Subcutaneous adipose tissue (tissue), 4 donors: ENCODE measurements around the gene EFCAB10. TPM values are rescaled to one million over a fixed set of nuclear protein-coding genes. Genes with fewer than 3 reads are reported as not detected.

Source experiments
- total RNA-seq, 4 donors: library from RNA; depleted of rRNA; stranded (reverse); fragments of >200 nt; gene quantifications; one replicate each; pipeline ENCODE4 v1.1.0, GENCODE V29; 2016
- TF ChIP-seq, protein P1 (sequence below): fragments of 450-650 bp; IDR thresholded peaks from one replicate; pipeline ENCODE4 v1.5.1; 2016; ENCODE audit warnings: low read depth, mild to moderate bottlenecking, control low read depth, antibody characterized with exemption, moderate library complexity

Gene EFCAB10
- total RNA-seq, 4 donors from 2014 or later: not detected

DNA sequence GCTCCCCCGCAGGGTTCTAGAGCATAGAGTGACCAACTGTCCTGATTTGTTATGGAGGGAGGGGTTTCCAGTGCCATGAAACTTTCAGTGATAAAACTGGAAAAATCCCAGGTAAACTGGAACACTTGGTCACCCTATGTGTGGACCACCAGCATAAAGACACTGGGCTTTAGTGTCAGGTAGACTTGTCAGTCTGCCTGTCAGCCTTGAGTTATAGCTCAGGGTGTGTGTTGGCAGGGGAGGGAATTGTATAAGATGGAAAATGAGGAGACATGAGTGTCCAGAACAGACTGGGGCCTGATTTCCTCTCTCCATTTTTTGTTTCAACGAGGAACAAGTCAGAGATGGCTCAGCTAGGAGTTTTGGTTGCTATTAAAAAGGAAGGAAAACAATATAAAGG is 10.2 kb upstream of the EFCAB10 start:
- TF ChIP-seq, protein P1, sequence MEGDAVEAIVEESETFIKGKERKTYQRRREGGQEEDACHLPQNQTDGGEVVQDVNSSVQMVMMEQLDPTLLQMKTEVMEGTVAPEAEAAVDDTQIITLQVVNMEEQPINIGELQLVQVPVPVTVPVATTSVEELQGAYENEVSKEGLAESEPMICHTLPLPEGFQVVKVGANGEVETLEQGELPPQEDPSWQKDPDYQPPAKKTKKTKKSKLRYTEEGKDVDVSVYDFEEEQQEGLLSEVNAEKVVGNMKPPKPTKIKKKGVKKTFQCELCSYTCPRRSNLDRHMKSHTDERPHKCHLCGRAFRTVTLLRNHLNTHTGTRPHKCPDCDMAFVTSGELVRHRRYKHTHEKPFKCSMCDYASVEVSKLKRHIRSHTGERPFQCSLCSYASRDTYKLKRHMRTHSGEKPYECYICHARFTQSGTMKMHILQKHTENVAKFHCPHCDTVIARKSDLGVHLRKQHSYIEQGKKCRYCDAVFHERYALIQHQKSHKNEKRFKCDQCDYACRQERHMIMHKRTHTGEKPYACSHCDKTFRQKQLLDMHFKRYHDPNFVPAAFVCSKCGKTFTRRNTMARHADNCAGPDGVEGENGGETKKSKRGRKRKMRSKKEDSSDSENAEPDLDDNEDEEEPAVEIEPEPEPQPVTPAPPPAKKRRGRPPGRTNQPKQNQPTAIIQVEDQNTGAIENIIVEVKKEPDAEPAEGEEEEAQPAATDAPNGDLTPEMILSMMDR: no peak

DNA sequence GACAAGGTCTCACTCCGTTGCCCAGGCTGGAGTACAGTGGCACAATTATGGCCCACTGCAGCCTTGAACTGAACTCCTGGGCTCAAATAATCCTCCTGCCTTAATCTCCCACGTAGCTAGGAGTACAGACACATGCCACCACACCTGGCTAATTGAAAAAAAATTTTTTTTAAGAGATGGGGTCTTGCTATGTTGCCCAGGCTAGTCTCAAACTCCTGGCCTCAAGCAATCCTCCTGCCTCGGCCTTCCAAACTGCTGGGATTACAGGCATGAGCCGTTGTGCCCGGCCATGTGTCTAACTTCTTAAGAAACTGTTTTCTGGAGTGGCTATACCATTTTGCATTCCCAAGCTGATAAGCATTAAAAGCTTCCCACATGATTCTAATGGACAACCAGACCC is 9.5 kb upstream of the EFCAB10 start:
- TF ChIP-seq, protein P1: no peak

DNA sequence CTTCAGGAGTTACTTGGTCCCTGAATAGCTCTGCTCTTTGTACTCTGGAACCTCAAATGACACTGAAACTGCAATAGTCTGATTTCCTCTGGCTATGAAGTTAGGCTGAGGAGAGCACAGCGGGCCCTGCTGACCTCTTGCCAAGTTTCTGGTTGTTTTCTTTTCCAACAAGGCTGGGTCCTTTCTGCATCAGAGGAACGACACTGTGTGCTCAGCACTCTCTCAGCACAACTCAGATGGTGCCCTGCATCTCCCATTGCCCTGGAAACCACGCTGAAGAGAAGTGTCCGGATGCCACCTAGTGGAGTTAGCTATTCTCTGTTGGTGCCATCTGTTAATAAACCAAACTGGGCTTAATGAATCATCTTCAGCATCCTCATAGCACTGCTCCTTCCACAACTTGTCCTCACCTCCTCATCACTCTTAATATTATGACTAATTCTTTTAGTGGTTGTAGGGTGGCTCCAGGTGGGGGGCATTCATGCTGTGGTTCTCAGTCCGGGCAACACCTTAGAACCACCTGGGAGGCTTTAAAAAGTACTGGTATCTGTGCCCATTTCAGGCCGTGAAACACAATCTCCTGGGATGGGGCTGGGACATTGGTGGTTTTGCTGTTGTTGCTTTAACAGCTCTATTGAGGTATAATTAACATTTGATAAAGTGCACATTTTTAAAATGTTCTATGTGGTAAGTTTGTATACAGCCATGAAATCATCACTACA is 8.2 kb upstream of the EFCAB10 start:
- TF ChIP-seq, protein P1: no peak

DNA sequence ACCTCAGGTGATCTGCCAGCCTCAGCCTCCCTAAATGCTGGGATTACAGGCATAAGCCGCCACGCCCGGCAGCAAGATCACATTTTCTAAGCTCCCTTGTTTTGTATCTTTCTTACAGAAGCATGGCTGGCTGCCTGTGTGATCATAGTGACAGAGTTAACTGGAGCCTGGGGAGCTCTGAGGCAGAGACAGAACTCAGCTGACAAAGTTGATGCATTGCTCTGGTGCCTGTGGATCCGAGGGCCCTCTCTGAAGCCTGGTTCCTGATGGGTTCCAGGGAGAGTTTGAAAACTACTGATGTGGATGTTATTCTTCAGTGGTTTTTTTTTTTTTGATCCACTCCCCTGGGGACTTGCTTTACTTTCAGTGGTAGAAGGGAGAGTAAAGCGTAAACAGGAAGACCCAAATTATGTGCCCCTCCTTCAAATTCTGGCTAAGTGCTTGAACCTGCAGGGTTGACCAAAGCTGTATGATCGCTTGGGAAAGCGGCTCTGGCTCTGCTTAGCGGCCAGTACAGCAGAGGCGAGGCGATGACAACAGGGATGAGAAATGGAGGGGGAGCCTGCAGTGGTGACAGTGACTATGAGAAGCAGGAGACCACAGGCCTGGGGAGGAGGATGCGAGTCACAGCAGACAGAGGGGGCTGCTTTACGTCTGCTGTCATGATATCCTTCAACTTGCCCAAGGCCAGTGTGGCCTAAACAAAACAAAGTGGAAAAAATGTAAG is 6.8 kb upstream of the EFCAB10 start:
- TF ChIP-seq, protein P1: no peak

DNA sequence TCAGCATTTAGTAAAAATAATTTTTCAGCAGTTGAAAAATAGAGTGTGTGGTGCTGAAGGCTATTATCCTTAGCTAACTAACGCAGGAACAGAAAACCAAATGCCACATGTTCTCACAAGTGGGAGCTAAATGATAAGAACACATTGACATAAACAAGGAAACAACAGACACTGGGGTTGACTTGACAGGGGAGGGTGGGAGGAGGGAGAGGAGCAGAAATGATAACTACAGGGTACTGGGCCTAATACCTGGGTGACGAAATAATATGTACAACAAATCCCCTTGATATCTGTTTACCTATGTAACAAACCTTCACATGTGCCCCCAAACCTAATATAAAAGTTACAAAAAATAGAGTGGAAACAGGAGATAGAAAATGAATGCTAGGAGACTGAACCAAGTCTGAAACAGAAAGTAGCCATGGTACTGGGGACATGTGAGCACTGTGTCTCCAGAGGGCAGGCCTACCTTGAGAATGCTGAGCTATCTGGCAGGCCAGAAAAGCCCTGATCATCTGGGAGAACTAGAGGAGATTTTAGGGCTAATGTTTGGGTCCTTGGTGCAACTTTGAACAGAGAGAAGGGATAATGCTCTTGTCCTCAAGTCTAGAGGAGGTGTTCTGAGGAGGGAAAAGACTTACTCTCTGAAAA is 4.7 kb upstream of the EFCAB10 start:
- TF ChIP-seq, protein P1: no peak

DNA sequence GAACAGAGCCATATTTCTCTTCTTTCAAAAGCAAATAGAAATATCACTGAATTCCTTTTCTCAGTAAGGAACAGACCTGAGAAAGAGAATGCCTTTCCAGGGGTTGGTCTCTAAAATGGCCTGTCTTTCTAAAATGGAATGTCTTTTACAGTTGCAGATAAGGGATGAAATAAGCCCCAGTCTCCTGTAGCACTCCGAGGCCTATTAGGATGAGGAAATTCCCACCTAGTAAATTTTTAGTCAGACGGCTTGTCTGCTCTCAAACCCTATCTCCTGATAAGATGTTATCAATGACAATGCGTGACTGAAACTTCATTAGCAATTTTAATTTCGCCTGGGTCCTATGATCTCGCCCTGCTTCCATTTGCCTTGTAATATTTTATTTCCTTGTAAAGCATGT is 2.9 kb upstream of the EFCAB10 start:
- TF ChIP-seq, protein P1: no peak

DNA sequence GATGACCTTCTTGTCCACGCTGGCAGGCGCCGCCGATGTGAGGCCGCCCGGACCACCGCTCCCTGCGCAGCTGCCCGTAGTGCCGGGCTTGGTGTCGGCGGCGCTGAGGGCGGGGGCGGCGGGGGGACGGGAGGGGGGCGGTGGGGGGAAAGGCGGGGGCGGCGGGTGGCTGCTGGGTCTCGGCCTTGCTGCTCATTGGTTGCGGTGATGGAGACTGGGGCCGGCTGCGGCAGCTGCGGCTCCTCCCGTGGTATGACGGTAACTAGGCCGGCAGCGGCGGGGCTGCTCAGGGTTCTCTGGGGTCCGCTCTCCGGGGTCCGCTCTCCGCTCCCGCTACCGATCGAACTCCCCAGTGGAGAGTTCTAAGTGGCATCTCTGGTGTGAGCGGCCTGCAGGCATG is 1.8 kb upstream of the EFCAB10 start:
- TF ChIP-seq, protein P1: no peak
